ENCODE measurements around the gene ABCC1.

Gene ABCC1

GRCh38 chr16:16191493-16192167 lies 242.2 kb downstream of the ABCC1 start:
- no peak for DNase-seq
